Natural killer cell (primary cell): ENCODE measurements around the gene NDUFB11. TPM values are rescaled to one million over a fixed set of nuclear protein-coding genes. Genes with fewer than 3 reads are reported as not detected.
A peak's percentile ranks its signal among the peaks of the same experiment; 100 is the strongest.

Experiments used
- ATAC-seq, 3 donors: fragments of 150-1000 bp in 2 of 3; fragments of 200-7000 bp in 1 of 3; cut with Tn5 transposase; 1 replicate in 1 of 3; 2 replicates in 2 of 3; pipeline ENCODE4 v1.10.0; 2021; ENCODE audit warnings: mild to moderate bottlenecking in 2 of 3, moderate library complexity in 2 of 3
- DNase-seq, 2 donors: peaks; one replicate each; pipeline versions ENCODE4 v3.0.0 to v3.0.0-alpha.2; 2013 to 2021; ENCODE audit warnings: mixed read lengths in 1 of 2
- H3K27ac ChIP-seq: one replicate; pipeline ENCODE4 v1.5.1; 2013; ENCODE audit warnings: mild to moderate bottlenecking, low read length
- H3K27me3 ChIP-seq: one replicate; pipeline ENCODE4 v1.6.1; 2013; ENCODE audit warnings: low read length; ENCODE audit not compliant: control insufficient read depth, insufficient read depth
- H3K36me3 ChIP-seq: one replicate; pipeline ENCODE4 v1.6.1; 2013; ENCODE audit warnings: low read length; ENCODE audit not compliant: control insufficient read depth, insufficient read depth
- H3K4me1 ChIP-seq: one replicate; pipeline ENCODE4 v1.6.1; 2013; ENCODE audit warnings: low read length; ENCODE audit not compliant: control insufficient read depth, insufficient read depth
- H3K4me3 ChIP-seq: one replicate; pipeline ENCODE4 v1.5.1; 2013; ENCODE audit warnings: low read length
- H3K9me3 ChIP-seq: one replicate; pipeline ENCODE4 v1.6.1; 2013; ENCODE audit warnings: low read length; ENCODE audit not compliant: control insufficient read depth, insufficient read depth
- H3K27ac Mint-ChIP-seq, 2 donors: one replicate each; pipeline ENCODE4 v1.8.0; 2022; ENCODE audit warnings: mild to moderate bottlenecking in 2 of 2, mixed read lengths in 2 of 2, moderate library complexity in 1 of 2
- H3K27me3 Mint-ChIP-seq, 2 donors: one replicate each; pipeline ENCODE4 v1.8.0; 2022; ENCODE audit warnings: low read depth in 2 of 2, mixed read lengths in 2 of 2
- H3K36me3 Mint-ChIP-seq: one replicate; pipeline ENCODE4 v1.8.0; 2022; ENCODE audit warnings: mixed read lengths
- H3K4me1 Mint-ChIP-seq, 2 donors: one replicate each; pipeline ENCODE4 v1.8.0; 2022; ENCODE audit warnings: mixed read lengths in 2 of 2
- H3K4me3 Mint-ChIP-seq: one replicate; pipeline ENCODE4 v1.8.0; 2022; ENCODE audit warnings: mild to moderate bottlenecking, moderate library complexity, mixed read lengths
- H3K9me3 Mint-ChIP-seq, 2 donors: one replicate each; pipeline ENCODE4 v1.8.0; 2022; ENCODE audit warnings: mixed read lengths in 2 of 2
- CTCF ChIP-seq: fragments of 200-600 bp; IDR thresholded peaks from one replicate; pipeline ENCODE4 v1.8.0; 2022; ENCODE audit warnings: antibody characterized with exemption
- WGBS: methylation state at CpG from one replicate; pipeline ENCODE4 v1.1.7; 2013; ENCODE audit warnings: missing lambda C conversion rate; ENCODE audit not compliant: insufficient coverage; 5-methylcytosine and 5-hydroxymethylcytosine counted together
- intact Hi-C: fragments of 100-400 bp; cut with micrococcal nuclease; formaldehyde crosslinking; loops from one replicate; pipeline ENCODE4 v1.14.2; 2022
- total RNA-seq, 4 donors: library from RNA; stranded (reverse); fragments of 120-200 nt in 1 of 4; gene quantifications; one replicate each; pipeline versions ENCODE4 v1.2.3 to v1.2.4, GENCODE V29; 2013 to 2022

The NDUFB11 gene
- total RNA-seq, 3 donors from 2014 or later (not counting 1 experiment from before 2014, with no cell fraction given), result 38.2 to 43.3 (median 42.3) TPM

- no peaks in the 10 kb centered on the region for H3K36me3 ChIP-seq
- H3K27ac Mint-ChIP-seq, result no peak overlapping the region
- H3K27me3 ChIP-seq, result no peaks in the 10 kb centered on the region
- WGBS, result 99% methylated on average over 5 of the region's 5 CpGs
- ATAC-seq, result no peak
- no peak for DNase-seq
- H3K36me3 Mint-ChIP-seq, result no peaks in the 10 kb centered on the region
- H3K9me3 ChIP-seq, result no peaks in the 10 kb centered on the region
- H3K4me1 ChIP-seq, result peaks cover 2% of the 10 kb centered on the region
- H3K9me3 Mint-ChIP-seq, result no peaks in the 10 kb centered on the region
- TF ChIP-seq CTCF, result no peak
- peaks cover 0 to 4% of the 10 kb centered on the region in 2 donors for H3K4me1 Mint-ChIP-seq
- intact Hi-C loops, result no loop called here
- no peak overlapping the region for H3K27ac ChIP-seq
- no peaks in the 10 kb centered on the region for H3K27me3 Mint-ChIP-seq
- H3K4me3 Mint-ChIP-seq, result no peak overlapping the region
- H3K4me3 ChIP-seq, result no peak overlapping the region
Observed at GRCh38 chrX:47162927-47163583, 18.6 kb upstream of the NDUFB11 start.

DNA sequence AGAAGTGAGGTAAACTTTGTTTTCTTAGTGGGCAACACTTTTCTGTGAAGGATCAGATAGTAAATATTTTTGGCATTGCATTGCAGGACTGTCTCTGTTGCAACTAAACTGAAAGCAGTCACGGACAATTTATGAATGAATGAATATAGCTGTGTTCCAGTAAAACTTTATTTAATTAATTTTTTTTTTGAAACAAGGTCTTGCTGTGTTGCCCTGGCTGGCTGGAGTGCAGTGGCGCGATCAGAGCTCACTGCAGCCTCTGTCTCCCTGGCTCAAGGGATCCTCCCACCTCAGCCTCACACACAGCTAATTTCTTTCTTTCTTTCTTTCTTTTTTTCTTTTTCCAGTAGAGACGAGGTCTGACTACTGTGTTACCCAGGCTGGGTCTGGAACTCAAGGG lies 16.3 kb upstream of the NDUFB11 start:
- H3K36me3 ChIP-seq, result peaks cover 3% of the 10 kb centered on the region
- H3K9me3 ChIP-seq, result no peaks in the 10 kb centered on the region
- H3K27me3 ChIP-seq, result no peaks in the 10 kb centered on the region
- no peak for ATAC-seq
- no peak for DNase-seq
- 100% methylated on average over 3 of the region's 4 CpGs for WGBS
- Mint-ChIP-seq H3K36me3 (no peaks in the 10 kb centered on the region), H3K27ac (no peak overlapping the region), H3K4me1 (peaks cover 6 to 10% of the 10 kb centered on the region in 2 donors), H3K9me3 (no peaks in the 10 kb centered on the region), H3K27me3 (no peaks in the 10 kb centered on the region), H3K4me3 (no peak overlapping the region)
- no peak overlapping the region for H3K4me3 ChIP-seq
- H3K4me1 ChIP-seq, result peaks cover 12% of the 10 kb centered on the region
- intact Hi-C loops, result no loop called here
- no peak overlapping the region for H3K27ac ChIP-seq
- no peak for TF ChIP-seq CTCF

- H3K4me3 ChIP-seq, result no peak overlapping the region
- Mint-ChIP-seq H3K27ac (no peak overlapping the region), H3K9me3 (no peaks in the 10 kb centered on the region), H3K4me1 (peaks cover 5 to 6% of the 10 kb centered on the region in 2 donors), H3K27me3 (no peaks in the 10 kb centered on the region), H3K36me3 (no peaks in the 10 kb centered on the region), H3K4me3 (no peak overlapping the region)
- peaks cover 12% of the 10 kb centered on the region for H3K4me1 ChIP-seq
- ATAC-seq (no peak), DNase-seq (no peak)
- intact Hi-C loops, result no loop called here
- no peaks in the 10 kb centered on the region for H3K27me3 ChIP-seq
- no peak for TF ChIP-seq CTCF
- 100% methylated on average over 4 of the region's 5 CpGs for WGBS
- no peak overlapping the region for H3K27ac ChIP-seq
- H3K9me3 ChIP-seq, result no peaks in the 10 kb centered on the region
- H3K36me3 ChIP-seq, result peaks cover 3% of the 10 kb centered on the region
Observed at GRCh38 chrX:47158781-47159180, 14.3 kb upstream of the NDUFB11 start.

- no peak for DNase-seq
- ATAC-seq, result peak in 1 of 3 donors; percentile 27
- intact Hi-C loops, result no loop called here
- Mint-ChIP-seq H3K4me1 (peaks cover 5 to 6% of the 10 kb centered on the region in 2 donors), H3K9me3 (no peaks in the 10 kb centered on the region), H3K27me3 (no peaks in the 10 kb centered on the region), H3K27ac (no peak overlapping the region), H3K36me3 (no peaks in the 10 kb centered on the region), H3K4me3 (no peak overlapping the region)
- Histone ChIP-seq H3K27ac (no peak overlapping the region), H3K4me1 (peaks cover 12% of the 10 kb centered on the region), H3K36me3 (peaks cover 3% of the 10 kb centered on the region), H3K4me3 (no peak overlapping the region), H3K9me3 (no peaks in the 10 kb centered on the region), H3K27me3 (no peaks in the 10 kb centered on the region)
- no peak for TF ChIP-seq CTCF
- WGBS, result over 99% methylated on average over 10 of the region's 16 CpGs
Observed at GRCh38 chrX:47158131-47158530, 13.6 kb upstream of the NDUFB11 start.
